NCI-H146 (cell line): ENCODE results near the gene VPS11.
"Not testable (repeated sequence)": the region's sequence is repeated elsewhere in the genome, so short reads cannot be mapped to it uniquely, and the experiment has no call there.

Experiments
- DNase-seq: peaks from one replicate; lab custom pipeline; 2025; lab: John Stamatoyannopoulos, UW

Gene VPS11

GRCh38 chr11:119067371-119068222 lies at the start of gene VPS11:
Gene VPS11, plus strand, starts transcription at chr11:119067818. Its CDS starts 6 bp downstream, at chr11:119067824.
- peak; percentile 93 for DNase-seq

- peak; percentile 96 for DNase-seq
These were observed 49.3 kb upstream of the VPS11 start, which contains the start of the genes RPS25 and TRAPPC4 for GRCh38 chr11:119018074-119018938. Gene RPS25, minus strand, starts transcription at chr11:119018343. Its CDS starts 59 bp downstream, at chr11:119018284. Gene TRAPPC4, plus strand, starts transcription at chr11:119018766. Its CDS starts 30 bp downstream, at chr11:119018796.

- DNase-seq = no peak
These were observed 47.6 kb upstream of the VPS11 start for GRCh38 chr11:119019996-119020395.

DNA sequence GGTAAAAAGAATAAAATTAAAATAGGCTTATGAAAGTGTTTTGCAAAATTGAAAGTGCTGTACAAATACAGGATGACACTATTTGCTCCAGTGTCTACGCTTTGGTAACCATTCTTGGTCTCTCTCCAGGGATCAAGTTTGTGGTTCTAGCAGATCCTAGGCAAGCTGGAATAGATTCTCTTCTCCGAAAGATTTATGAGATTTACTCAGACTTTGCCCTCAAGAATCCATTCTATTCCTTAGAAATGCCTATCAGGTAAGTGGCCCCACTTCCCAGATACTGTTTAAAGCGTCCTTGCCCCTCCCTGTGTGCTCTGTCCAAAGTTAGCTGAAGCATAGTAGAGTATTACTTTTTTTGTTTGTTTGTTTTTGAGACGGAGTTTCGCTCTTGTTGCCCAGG lies 46.0 kb upstream of the VPS11 start:
- DNase-seq = no peak

GRCh38 chr11:119023741-119024140 lies 43.9 kb upstream of the VPS11 start:
- DNase-seq = no peak

- no peak for DNase-seq
These were observed 43.1 kb upstream of the VPS11 start for GRCh38 chr11:119024430-119025098.

GRCh38 chr11:119025099-119025473 lies 42.5 kb upstream of the VPS11 start:
- no peak for DNase-seq

DNA sequence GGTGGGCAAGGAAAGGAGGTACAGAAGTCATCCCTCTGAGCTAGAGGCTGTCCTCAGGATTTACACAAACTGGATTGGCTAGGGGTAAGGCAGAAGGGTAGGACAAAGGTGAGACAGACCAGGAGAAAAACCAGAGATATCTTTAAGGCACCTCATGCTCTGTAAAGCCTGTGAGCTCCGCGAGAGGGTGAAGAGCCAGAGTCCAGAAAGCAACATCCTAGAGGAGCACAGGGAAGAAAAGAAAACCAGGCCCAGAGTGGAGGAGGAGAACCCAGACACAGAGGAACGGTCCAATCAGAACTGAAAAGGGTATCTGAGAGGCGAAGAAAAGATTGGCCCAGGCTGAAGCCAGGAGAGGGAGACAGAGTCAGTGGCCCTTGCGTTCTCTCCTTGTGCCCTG lies 42.1 kb upstream of the VPS11 start:
- DNase-seq = no peak

GRCh38 chr11:119025978-119026766 lies 41.4 kb upstream of the VPS11 start:
- no peak for DNase-seq

GRCh38 chr11:119026970-119027369 lies 40.6 kb upstream of the VPS11 start:
- DNase-seq = no peak

DNA sequence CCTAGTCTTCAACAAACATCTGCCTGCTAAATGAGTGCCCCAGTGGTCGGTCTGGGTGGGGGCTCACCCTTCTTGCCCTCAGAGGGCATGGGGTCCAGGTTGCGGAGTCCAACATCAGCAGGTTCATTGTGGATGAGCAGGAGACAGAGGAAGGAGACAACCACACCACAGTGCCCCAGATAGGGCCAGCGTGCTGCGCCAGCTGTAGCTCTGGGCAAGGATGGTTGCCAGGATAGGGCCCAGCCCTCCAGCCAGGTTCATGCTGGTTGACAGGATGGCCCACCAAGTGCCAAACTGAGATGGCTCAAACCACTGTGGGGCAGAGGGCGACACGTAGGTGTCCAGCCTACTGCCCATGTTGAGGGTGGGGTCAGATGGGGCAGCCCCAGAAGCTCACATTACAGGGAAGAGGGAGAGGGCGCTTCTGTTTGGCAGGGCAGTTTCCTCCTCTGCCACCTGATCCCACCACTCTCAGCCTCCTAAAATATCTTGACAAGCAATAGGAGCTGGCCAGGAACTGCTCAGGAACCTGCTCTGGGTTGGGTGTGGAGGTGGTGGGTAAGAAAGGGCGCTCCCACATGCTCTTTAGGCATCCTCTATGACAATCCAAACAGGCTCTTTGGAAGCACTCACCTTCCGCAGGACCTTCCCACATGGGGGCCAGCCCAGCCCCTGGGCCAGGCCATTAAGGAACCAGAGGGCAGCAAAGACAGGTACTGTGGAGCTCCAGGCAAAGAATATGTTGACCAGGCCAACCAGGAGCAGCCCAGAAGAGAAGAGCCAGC lies 39.9 kb upstream of the VPS11 start:
- no peak for DNase-seq

GRCh38 chr11:119028346-119029068 lies 39.1 kb upstream of the VPS11 start:
- no peak for DNase-seq

DNA sequence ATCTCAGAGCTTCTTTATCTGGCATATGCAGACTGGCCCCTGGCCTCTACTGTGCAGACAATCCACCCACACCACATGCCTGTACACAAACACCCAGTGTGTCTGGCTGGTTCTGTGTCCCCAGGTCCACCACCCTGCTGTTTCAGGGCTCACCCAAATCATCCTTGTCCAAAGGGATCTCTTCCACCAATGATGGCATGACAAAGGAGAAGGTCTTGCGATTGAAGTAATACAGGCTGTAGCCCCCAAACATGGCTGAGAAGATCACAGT lies 38.6 kb upstream of the VPS11 start:
- no peak for DNase-seq

- peak; percentile 6 for DNase-seq
These were observed 38.1 kb upstream of the VPS11 start for GRCh38 chr11:119029340-119030028.

DNA sequence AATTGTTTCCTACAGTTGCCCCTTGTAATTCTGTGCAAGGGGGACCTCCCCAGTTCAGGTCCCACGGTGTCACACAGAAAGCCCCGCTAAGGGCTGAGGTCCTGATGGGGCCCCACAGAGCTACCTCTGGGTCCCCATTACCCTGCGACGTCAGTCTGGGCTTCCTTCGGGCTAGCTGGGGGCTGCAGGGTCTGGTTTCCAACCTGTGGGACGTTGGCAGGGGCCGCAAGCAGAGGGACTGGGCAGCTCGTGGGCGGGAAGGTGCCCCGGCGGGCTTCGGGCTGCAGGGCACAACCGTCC lies 37.6 kb upstream of the VPS11 start:
- no peak for DNase-seq

DNA sequence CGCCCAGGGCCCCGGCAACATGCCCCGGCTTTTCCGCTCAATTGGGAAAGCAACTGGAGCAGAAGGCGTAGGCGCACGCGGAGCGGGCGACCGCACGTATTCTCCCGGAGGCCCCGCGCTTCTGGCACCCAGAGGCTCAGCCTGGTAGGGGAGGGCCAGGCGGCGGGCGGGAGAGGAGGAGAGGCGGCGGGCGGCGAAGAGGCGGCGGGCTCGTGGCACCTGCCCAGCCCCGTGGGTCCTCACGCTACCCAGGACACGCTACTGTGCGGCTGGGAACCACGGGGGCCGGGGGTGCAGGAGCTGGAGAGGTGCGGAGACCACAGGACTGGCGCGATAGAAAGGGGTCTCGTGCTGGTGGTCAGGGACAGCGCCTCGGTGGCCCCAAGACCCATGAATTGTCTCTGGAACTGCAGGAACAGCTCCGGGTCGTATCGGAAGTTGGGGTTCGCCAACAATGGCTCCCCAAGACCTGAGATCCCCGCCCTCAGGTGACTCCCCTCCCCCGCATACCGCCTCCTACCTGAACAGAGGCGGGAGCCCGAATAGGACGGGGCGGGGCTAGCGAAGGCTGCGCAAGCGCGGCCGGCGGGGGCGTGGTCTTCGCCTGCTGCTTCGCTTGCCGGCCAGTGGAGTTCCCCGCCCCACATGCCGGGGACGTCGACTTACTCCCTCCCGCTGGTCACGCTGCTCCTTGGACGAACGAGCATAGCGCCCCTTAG lies 37.1 kb upstream of the VPS11 start, which contains the start of gene SLC37A4:
Gene SLC37A4, minus strand, starts transcription at position 549 of the 719 bp plus-strand sequence.
- peak; percentile 98 for DNase-seq

DNA sequence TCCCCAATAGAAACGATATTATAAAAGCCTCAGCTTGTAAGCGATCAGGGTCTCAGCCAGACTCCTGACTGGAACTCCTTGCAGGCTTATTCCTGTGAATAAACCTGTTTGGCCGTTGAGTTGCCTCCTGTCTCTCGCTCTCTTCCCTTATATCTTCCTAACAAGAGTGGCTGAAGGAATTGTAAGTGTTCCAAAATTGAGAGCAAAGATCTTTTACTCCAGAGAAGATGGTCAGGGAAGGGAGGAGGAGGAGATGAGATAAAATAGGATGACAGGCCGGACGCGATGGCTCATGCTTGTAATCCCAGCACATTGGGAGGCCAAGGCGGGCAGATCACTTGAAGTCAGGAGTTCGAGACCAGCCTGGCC lies 35.7 kb upstream of the VPS11 start:
- DNase-seq = no peak

GRCh38 chr11:119033421-119033820 lies 34.2 kb upstream of the VPS11 start:
- DNase-seq = not testable (repeated sequence)

- DNase-seq = no peak
These were observed 32.8 kb upstream of the VPS11 start for GRCh38 chr11:119034813-119035212.
